Stomach (tissue), 9 donors: ENCODE data around the gene STXBP6. TPM values are rescaled to one million over a fixed set of nuclear protein-coding genes. Genes with fewer than 3 reads are reported as not detected.

Experiments used
- DNase-seq, 2 donors: peaks; one replicate each; pipeline versions ENCODE4 v3.0.0 to v3.0.0-alpha.2; 2013 to 2019
- H3K27ac ChIP-seq, 5 donors: fragments of 200-600 bp in 4 of 5; sonication (generic) in 4 of 5; one replicate each; pipeline ENCODE4 v1.5.1; 2013 to 2019; ENCODE audit warnings: mild to moderate bottlenecking in 1 of 5, moderate library complexity in 1 of 5
- H3K27me3 ChIP-seq, 3 donors: fragments of 200-600 bp; sonication (generic); one replicate each; pipeline ENCODE4 v1.5.1; 2017 to 2019; ENCODE audit warnings: mixed run types in 1 of 3
- H3K36me3 ChIP-seq, 4 donors: fragments of 200-600 bp; sonication (generic); 1 replicate in 3 of 4; 2 replicates in 1 of 4; pipeline ENCODE4 v1.5.1; 2016 to 2019
- H3K4me1 ChIP-seq, 4 donors: fragments of 200-600 bp; sonication (generic); one replicate each; pipeline ENCODE4 v1.5.1; 2016 to 2019
- H3K4me3 ChIP-seq, 4 donors: fragments of 200-600 bp; sonication (generic) in 3 of 4; one replicate each; pipeline ENCODE4 v1.5.1; 2016 to 2019; ENCODE audit warnings: mild to moderate bottlenecking in 1 of 4
- H3K9me3 ChIP-seq, 4 donors: fragments of 200-600 bp; sonication (generic); one replicate each; pipeline ENCODE4 v1.5.1; 2016 to 2019
- EP300 ChIP-seq: sonication (generic); formaldehyde crosslinking; IDR thresholded peaks from one replicate; pipeline ENCODE4 v1.6.1; 2017; ENCODE audit warnings: antibody characterized with exemption
- POLR2A ChIP-seq, 4 donors: fragments of 450-650 bp; IDR thresholded peaks; one replicate each; pipeline ENCODE4 v1.6.1; 2016; ENCODE audit warnings: antibody characterized with exemption in 4 of 4, control low read depth in 2 of 4, mild to moderate bottlenecking in 1 of 4, moderate library complexity in 1 of 4
- POLR2AphosphoS5 ChIP-seq, 3 donors: sonication (generic); formaldehyde crosslinking; IDR thresholded peaks; one replicate each; pipeline ENCODE4 v1.6.1; 2016; ENCODE audit warnings: antibody characterized with exemption in 3 of 3
- WGBS, 5 donors: extraction: QIAGEN DNeasy Blood & Tissue Kit in 3 of 5; methylation state at CpG; one replicate each; pipeline versions ENCODE4 v1.1.5 to v1.1.7; 2013 to 2018; 5-methylcytosine and 5-hydroxymethylcytosine counted together
- intact Hi-C: fragments of 100-400 bp; cut with DNase I; formaldehyde crosslinking; loops from one replicate; pipeline ENCODE4 v1.15.1; 2023; ENCODE audit warnings: low total_unique reads
- polyA plus RNA-seq, 3 donors: library from polyadenylated mRNA; stranded (reverse); fragments of 200-250 nt; gene quantifications; one replicate each; pipeline ENCODE4 v1.2.3, GENCODE V29; 2013
- total RNA-seq, 5 donors: library from RNA; depleted of rRNA; stranded (reverse); fragments of >200 nt; gene quantifications; one replicate each; pipeline versions ENCODE4 v1.1.0 to v1.2.3, GENCODE V29; 2014 to 2016
- TF ChIP-seq, protein P1 (sequence below), 7 experiments: fragments of 450-650 bp in 4 of 7; fragments of 200-600 bp in 3 of 7; sonication (generic) in 3 of 7; IDR thresholded peaks; one replicate each; pipeline ENCODE4 v1.5.1; 2016 to 2019; ENCODE audit warnings: antibody characterized with exemption in 7 of 7, control low read depth in 2 of 7, mild to moderate bottlenecking in 1 of 7
- donor health status: healthy with polysubstance abuse.
- donor health status: Bipolar disorder and iron deficiency.
- donor health status: healthy.

The STXBP6 gene
- total and polyA plus RNA-seq, 8 donors: 7.4 to 37.1 (median 15.2) TPM

DNA sequence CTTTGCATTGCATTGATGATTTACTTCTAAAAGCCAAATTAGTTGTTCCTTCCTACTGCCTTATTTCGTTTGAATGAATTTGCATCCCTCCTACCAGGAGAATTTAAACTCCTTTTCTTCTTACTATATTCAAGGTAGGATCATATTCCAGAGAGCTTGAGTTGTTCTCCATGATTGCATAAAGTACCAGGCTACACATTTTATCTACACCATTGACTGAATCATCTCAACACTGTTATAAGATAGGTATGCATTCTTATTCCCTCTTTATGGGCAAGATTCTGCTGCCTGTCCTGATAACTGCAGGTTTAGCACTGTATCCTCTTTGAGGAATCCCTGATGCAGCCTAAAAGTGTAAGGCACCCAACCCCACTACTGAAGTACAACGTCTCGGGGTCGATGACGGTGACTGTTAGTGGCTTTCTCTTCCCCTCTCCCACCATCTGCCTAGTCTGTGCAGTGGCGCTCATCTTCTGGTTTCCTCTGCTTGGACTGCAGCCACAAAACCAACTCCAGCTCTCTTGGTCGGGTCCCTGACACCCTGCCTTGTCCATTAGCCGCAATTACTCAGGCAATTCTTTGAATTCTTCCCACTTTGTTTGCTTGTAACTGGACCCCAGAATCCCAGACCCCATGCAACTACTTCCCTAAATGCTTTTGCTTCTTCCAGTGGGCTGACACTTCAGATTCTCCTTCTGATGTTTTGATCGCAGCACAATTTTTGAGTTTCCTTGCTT, 44.4 kb upstream of the STXBP6 start:
- 78 to 88% (median 81%) methylated on average over 9 of the region's 9 CpGs for WGBS, 5 donors
- Histone ChIP-seq H3K36me3 (no peaks in the 10 kb centered on the region), H3K27me3 (no peaks in the 10 kb centered on the region), H3K4me1 (peaks cover 0 to 10% (median 0%) of the 10 kb centered on the region in 4 donors), H3K4me3 (no peak overlapping the region), H3K9me3 (no peaks in the 10 kb centered on the region), H3K27ac (no peak overlapping the region)
- intact Hi-C loops: no loop called here
- DNase-seq: no peak
- TF ChIP-seq POLR2AphosphoS5 (IDR thresholded peaks at IDR 0.05) (no peak), POLR2A (IDR thresholded peaks at IDR 0.05) (no peak), EP300 (no peak)
- TF ChIP-seq, protein P1, sequence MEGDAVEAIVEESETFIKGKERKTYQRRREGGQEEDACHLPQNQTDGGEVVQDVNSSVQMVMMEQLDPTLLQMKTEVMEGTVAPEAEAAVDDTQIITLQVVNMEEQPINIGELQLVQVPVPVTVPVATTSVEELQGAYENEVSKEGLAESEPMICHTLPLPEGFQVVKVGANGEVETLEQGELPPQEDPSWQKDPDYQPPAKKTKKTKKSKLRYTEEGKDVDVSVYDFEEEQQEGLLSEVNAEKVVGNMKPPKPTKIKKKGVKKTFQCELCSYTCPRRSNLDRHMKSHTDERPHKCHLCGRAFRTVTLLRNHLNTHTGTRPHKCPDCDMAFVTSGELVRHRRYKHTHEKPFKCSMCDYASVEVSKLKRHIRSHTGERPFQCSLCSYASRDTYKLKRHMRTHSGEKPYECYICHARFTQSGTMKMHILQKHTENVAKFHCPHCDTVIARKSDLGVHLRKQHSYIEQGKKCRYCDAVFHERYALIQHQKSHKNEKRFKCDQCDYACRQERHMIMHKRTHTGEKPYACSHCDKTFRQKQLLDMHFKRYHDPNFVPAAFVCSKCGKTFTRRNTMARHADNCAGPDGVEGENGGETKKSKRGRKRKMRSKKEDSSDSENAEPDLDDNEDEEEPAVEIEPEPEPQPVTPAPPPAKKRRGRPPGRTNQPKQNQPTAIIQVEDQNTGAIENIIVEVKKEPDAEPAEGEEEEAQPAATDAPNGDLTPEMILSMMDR (IDR thresholded peaks at IDR 0.05): no peak

DNA sequence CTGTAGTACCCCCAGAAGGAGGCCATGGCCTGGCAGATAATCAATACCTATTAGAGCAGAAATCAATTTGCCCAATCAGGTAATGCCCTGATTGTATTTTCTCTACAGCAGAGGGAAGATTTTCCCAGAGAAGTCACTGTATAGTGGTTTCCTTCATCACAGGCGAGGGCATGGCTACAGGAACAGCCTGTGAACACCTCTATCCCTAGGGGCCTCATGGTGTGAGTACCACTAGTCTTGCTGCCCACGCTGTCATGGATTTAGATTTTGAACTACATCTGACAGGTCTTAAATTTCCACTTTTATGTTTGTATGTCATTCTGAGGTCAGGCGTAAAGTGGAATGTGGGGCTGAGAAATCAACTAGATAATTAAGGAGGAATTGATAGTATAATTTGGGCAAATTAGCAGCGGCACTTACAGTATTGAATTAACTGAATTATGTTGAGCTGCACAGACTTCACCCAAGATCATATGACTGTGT, 42.4 kb upstream of the STXBP6 start:
- TF ChIP-seq POLR2A (IDR thresholded peaks at IDR 0.05): no peak
- TF ChIP-seq, protein P1 (IDR thresholded peaks at IDR 0.05): no peak
- TF ChIP-seq POLR2AphosphoS5 (IDR thresholded peaks at IDR 0.05): no peak
- TF ChIP-seq EP300: no peak
- peaks cover 0 to 10% (median 0%) of the 10 kb centered on the region in 4 donors for H3K4me1 ChIP-seq
- no peak for DNase-seq
- no peak overlapping the region for H3K27ac ChIP-seq
- intact Hi-C loops: no loop called here
- no peak overlapping the region for H3K4me3 ChIP-seq
- no peaks in the 10 kb centered on the region for H3K9me3 ChIP-seq
- H3K27me3 ChIP-seq: no peaks in the 10 kb centered on the region
- WGBS, 5 donors: 88 to 96% (median 93%) methylated on average over 4 of the region's 4 CpGs
- H3K36me3 ChIP-seq: no peaks in the 10 kb centered on the region

DNA sequence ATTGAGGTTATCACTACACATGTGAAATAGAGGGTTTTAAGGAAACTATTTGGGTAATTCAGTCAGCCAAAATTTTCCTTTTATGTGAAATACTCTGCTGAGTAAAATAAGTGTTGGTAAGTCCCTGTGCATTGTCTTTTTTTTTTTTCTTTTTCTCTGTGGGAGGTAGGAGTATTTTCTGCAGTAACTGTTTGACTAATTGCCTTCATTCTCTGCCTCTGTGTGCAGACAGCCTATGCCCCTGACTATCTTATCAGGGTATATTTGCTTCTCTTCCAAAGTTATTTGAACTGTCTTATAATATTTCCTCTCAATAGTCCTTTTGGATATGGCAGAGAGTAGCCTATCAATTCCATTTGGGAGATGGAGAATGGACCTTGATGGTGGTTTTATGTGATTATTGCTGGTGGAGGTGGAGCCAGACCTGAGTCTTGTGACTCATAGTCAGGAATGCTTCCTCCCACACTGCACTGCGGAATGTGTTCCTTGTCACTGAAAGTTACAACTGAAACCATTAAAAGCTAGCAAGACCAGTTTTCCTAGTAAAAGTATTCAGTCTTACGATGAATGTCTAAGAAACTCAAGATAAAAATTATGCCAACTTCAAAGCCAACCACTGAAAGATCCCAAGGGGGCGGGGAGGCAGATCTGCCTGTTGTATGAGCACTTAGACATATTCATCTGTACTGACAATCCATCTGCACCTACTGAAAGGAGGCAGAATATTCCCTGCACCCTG, 40.9 kb upstream of the STXBP6 start:
- peak; percentile 48 to 87 for DNase-seq
- Histone ChIP-seq H3K36me3 (no peaks in the 10 kb centered on the region), H3K9me3 (no peaks in the 10 kb centered on the region), H3K27ac (peak overlapping the region in 2 of 5 donors; percentile 51 to 61), H3K4me3 (no peak overlapping the region), H3K4me1 (peaks cover 0 to 7% (median 0%) of the 10 kb centered on the region in 4 donors), H3K27me3 (no peaks in the 10 kb centered on the region)
- TF ChIP-seq POLR2AphosphoS5 (IDR thresholded peaks at IDR 0.05): peak in 1 of 3 donors; percentile 27
- TF ChIP-seq POLR2A (IDR thresholded peaks at IDR 0.05): no peak
- WGBS, 5 donors: 32 to 40% (median 35%) methylated on average over 3 of the region's 3 CpGs
- intact Hi-C loops: no loop called here

DNA sequence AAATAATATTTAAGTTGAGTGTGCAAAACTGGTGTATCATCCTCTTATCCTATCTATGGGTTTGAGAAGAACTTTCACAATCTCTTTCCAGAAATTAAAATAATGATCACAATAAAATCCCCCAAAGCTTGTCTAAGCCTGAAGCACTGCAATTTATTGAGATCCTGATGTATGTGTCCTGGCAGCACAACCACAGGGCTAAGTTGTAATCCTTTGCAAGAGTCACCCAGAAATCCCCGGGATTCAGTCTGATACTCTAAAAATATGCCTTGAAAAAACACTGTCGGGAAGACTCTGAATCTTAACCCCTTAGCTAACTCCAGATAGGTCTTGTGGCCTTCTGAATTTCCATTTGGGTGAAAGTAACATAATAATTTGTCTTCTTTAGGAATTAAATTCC, 40.3 kb upstream of the STXBP6 start:
- Histone ChIP-seq H3K4me1 (peaks cover 0 to under 1% (median 0%) of the 10 kb centered on the region in 4 donors), H3K4me3 (no peak overlapping the region), H3K36me3 (no peaks in the 10 kb centered on the region), H3K27me3 (no peaks in the 10 kb centered on the region), H3K9me3 (no peaks in the 10 kb centered on the region), H3K27ac (no peak overlapping the region)
- TF ChIP-seq EP300 (no peak), POLR2AphosphoS5 (IDR thresholded peaks at IDR 0.05) (no peak), POLR2A (IDR thresholded peaks at IDR 0.05) (no peak)
- TF ChIP-seq, protein P1 (IDR thresholded peaks at IDR 0.05): no peak
- intact Hi-C loops: no loop called here
- 48 to 65% (median 58%) methylated on average over 2 of the region's 2 CpGs for WGBS, 5 donors
- no peak for DNase-seq
